DOHH2 (cell line): Measurements from ENCODE around the gene ARHGEF39.

Source experiments
- EZH2phosphoT487 ChIP-seq: fragments of 200-600 bp; sonication (generic); IDR thresholded peaks from 2 replicates; pipeline ENCODE4 v1.6.1; 2017; ENCODE audit warnings: borderline replicate concordance, mild to moderate bottlenecking, antibody characterized with exemption, low read length, moderate library complexity, mixed read lengths
- TF ChIP-seq, protein P1 (sequence below): fragments of 200-600 bp; sonication (generic); IDR thresholded peaks from one replicate; pipeline ENCODE4 v1.5.1; 2014; ENCODE audit warnings: antibody characterized with exemption, mild to moderate bottlenecking, low read depth, low read length; ENCODE audit not compliant: poor library complexity, severe bottlenecking

DNA sequence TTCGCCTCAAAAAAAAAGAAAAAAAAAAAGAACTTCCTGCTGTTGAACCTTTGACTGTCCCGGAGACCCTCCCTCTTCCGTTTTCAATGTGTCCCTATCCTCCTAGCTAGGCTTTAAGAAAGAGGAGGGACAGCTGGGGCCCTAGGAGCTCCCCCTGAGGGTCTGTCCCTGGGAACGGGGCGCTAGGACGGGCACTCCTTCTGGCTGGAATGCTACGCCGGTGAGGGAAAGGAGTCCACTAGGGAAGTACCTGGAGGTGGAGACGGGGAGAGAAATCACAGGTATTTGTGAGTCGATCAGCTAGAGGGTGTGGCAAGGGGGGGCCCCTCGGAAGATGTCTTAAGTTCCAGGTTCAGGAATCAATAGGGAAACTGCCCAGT lies 18.9 kb downstream of the ARHGEF39 start:
- TF ChIP-seq, protein P1, sequence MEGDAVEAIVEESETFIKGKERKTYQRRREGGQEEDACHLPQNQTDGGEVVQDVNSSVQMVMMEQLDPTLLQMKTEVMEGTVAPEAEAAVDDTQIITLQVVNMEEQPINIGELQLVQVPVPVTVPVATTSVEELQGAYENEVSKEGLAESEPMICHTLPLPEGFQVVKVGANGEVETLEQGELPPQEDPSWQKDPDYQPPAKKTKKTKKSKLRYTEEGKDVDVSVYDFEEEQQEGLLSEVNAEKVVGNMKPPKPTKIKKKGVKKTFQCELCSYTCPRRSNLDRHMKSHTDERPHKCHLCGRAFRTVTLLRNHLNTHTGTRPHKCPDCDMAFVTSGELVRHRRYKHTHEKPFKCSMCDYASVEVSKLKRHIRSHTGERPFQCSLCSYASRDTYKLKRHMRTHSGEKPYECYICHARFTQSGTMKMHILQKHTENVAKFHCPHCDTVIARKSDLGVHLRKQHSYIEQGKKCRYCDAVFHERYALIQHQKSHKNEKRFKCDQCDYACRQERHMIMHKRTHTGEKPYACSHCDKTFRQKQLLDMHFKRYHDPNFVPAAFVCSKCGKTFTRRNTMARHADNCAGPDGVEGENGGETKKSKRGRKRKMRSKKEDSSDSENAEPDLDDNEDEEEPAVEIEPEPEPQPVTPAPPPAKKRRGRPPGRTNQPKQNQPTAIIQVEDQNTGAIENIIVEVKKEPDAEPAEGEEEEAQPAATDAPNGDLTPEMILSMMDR, result no peak
- no peak for TF ChIP-seq EZH2phosphoT487
